GM23338 (cell line): ENCODE measurements around the gene CDK5RAP2.

Experiments used
- CTCF ChIP-seq, 2 experiments: fragments of 200-600 bp in 1 of 2; sonication (generic) in 1 of 2; conservative IDR thresholded peaks; 2 replicates each; pipeline versions ENCODE4 v1.5.1 to v1.6.1; 2016 to 2017; ENCODE audit warnings: antibody characterized with exemption in 2 of 2, low read depth in 2 of 2, mild to moderate bottlenecking in 2 of 2, moderate library complexity in 1 of 2
- EZH2 ChIP-seq: fragments of 200-600 bp; sonication (generic); IDR thresholded peaks from one replicate; pipeline ENCODE4 v1.8.0; 2017; ENCODE audit warnings: antibody characterized with exemption, mild to moderate bottlenecking, low read depth; ENCODE audit not compliant: unreplicated experiment
- EZH2phosphoT487 ChIP-seq: fragments of 200-600 bp; sonication (generic); IDR thresholded peaks from one replicate; pipeline ENCODE4 v1.8.1; 2018; ENCODE audit warnings: antibody characterized with exemption; ENCODE audit not compliant: unreplicated experiment
- JUNB ChIP-seq: IDR thresholded peaks from one replicate; pipeline ENCODE4 v1.6.1; 2016; ENCODE audit warnings: antibody characterized with exemption; ENCODE audit not compliant: unreplicated experiment
- POLR2AphosphoS5 ChIP-seq: IDR thresholded peaks from 2 replicates; pipeline ENCODE4 v1.6.1; 2016; ENCODE audit warnings: antibody characterized with exemption, low read depth
- REST ChIP-seq: IDR thresholded peaks from one replicate; pipeline ENCODE4 v1.6.1; 2018; ENCODE audit warnings: antibody characterized with exemption; ENCODE audit not compliant: unreplicated experiment
- ZNF114 ChIP-seq: fragments of 250-450 bp; sonication (Bioruptor Pico); IDR thresholded peaks from 2 replicates; pipeline ENCODE4 v1.5.0; 2020; ENCODE audit warnings: mild to moderate bottlenecking, moderate library complexity
- ZNF331 ChIP-seq: fragments of 250-450 bp; sonication (Bioruptor Pico); IDR thresholded peaks from 2 replicates; pipeline ENCODE4 v1.5.0; 2020; ENCODE audit warnings: low read depth, mild to moderate bottlenecking, moderate library complexity
- ZNF462 ChIP-seq: fragments of 250-450 bp; sonication (Bioruptor Pico); IDR thresholded peaks from 2 replicates; pipeline ENCODE4 v1.5.0; 2020; ENCODE audit warnings: mild to moderate bottlenecking, moderate library complexity

GRCh38 chr9:120609636-120610035, 29.7 kb upstream of the CDK5RAP2 start:
- TF ChIP-seq CTCF (conservative IDR thresholded peaks at IDR 0.05; ENCODE audit: low read depth in 2 of 2) = no peak
- no peak for TF ChIP-seq EZH2
- TF ChIP-seq EZH2phosphoT487 = no peak
- no peak for TF ChIP-seq POLR2AphosphoS5
- no peak for TF ChIP-seq REST
- TF ChIP-seq ZNF462 (CRISPR knock-in tag) = no peak
- TF ChIP-seq JUNB = no peak
- TF ChIP-seq ZNF114 (CRISPR knock-in tag) = no peak
- no peak for TF ChIP-seq ZNF331 (CRISPR knock-in tag)
